Activated T-cell treated with anti-CD3 and anti-CD28 coated beads, Interleukin-2, amount 50 U/mL, for 1 hour (primary cell): ENCODE data around the gene MROH2A.

Source experiments
- DNase-seq: peaks from one replicate; pipeline ENCODE4 v3.0.0-alpha.2; 2020

The MROH2A gene

DNA sequence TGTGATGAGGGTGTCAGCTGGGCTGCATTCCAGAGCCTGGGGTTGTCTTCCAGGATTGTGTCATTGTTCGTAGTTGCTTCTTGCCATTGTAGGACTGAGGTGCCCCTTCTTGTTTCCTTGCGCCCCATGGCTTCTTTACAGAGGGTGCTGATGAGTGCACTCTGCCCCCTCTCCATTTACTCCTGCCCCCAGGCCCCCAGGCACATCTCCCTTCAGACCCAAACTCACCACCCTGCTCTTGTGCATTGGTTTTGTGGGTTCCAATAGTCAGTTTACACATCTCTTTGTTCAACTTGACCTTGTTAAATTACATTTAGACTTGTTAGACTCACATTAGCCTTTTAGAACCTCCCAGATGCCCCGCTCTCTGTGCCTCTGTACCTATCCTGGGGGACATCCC lies 43.1 kb downstream of the MROH2A start:
- DNase-seq = no peak

DNA sequence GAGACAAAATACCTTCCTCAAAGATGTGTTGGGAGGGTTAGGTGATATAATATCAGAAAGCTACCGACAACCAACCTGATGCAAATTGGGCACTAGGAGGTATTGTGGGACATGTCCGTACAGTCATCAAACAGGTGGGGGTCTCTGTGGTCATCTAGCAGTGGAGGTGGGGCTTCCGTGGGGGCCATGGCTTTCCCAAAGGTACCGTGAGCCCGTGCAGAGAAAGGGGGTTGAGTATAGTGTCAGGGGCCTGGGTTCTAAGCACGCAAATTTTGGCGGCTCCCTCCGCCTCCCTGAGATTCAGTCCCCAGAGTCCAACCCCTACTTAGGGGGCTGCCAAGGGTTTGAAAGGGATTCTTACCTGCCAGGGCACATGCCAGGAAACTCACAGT lies 43.6 kb downstream of the MROH2A start:
- DNase-seq = no peak

DNA sequence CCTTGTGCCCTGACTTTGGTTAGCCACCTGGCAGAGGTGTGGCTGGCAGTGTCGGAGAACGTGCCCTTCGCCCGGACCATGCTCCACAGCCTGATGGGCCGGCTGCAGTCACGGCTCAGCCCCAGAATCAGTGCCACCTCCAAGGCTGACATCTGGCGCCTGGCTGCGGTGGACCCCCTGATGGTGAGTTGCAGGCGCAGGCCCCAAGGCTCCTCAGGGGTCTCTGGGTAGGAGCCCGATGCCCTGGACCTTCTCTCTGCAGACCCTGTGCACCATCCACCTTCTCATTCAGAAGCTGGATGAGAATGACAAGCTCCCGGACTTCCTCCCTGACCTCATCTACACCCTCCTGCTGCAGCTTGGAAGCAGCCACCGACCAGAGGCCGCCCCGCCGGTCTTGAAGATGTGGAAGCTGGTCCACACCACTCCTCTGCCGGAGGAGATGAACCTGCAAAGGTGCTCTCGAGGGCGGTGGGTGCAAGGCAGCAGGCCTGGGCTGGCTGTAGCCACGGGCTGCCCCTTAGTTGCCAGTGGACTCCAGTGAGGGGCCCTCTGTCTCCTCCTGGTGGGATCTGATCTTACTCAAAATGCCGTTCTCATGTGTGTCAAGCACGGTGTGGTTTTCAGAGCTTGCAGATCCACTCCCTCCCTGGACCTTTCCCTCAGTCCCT lies 44.1 kb downstream of the MROH2A start:
- DNase-seq = no peak

DNA sequence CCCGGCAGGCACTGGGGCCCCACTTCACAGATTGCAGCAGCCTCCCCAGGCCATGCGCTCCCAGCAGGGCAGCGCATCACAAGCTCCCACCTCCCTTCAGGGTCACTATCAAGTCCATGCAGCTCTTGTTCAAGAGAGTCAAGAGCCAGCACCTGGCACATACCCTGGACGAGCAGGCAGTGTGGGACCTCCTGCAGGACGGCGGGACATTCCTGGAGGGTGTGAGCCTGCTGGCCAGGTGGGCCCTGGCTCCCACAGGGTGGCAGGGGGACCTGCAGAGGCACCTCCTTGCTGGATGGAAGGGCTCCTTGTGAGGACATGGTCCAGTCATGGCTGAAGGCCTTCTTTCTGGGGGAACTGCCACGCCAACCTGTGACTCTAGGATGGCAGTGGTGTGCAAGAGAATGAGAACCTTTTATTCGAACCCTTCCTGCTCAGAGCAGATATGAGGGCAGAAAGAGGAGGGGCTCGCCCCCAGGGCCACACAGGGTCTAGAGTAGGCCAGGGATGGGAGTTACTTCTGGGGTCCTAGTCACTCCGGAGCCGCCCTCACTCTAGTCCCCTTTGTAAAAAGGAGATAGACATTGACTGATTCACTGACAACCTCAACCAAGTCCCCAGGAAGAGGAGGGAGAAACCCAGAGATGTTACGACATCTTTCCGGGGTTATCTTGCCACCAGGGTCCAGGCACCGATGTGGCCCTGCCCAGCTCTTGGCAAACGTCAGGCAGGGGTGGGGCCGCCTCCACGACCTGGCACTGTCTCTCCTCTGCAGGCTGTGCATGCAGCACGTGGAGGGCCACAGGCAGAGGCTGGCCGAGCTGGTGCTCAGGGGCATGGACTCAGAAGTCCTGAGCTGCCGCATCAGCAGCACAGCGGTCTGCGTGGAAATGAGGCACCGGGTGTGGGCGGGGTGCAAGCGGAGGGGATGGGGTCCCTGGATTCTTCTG lies 44.9 kb downstream of the MROH2A start:
- no peak for DNase-seq

DNA sequence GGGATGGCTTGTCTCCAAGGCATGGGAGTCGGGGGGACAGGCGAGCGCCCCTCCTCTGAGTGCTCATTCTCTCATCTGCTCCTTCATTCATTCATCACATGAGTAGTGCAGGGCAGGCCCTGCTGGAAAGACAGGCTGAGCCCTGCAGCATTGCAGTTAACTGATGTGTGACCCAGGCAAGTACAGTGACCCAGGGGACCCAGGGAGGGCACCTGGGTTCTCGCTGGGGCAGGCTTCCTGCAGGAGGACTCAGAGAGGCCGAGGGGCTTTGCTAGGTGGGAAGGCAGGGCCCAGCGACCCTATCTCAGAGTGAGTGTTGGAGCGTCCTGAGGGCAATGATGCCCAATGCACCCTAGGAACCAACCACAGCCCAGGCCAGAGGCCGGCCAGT lies 45.6 kb downstream of the MROH2A start:
- no peak for DNase-seq

DNA sequence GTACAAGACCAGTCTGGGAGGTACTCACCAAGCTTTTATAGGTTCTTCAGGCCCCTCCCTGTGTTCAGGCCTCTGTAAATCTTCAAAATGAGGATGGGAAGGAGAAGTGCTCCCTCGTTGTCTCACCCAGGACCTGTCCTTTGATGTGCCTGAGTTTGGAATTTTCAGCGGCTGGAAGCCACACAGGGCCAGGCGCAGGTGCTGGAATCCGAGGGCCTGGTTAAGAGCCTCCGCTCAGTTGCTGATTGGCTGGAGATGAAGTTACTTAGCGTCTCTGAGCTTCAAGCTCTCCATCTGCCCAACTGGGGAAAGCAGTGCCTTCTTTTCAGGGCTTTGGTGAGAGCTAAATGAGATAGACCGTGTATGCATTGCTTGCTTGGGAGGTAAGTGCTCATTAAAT lies 46.2 kb downstream of the MROH2A start:
- no peak for DNase-seq

DNA sequence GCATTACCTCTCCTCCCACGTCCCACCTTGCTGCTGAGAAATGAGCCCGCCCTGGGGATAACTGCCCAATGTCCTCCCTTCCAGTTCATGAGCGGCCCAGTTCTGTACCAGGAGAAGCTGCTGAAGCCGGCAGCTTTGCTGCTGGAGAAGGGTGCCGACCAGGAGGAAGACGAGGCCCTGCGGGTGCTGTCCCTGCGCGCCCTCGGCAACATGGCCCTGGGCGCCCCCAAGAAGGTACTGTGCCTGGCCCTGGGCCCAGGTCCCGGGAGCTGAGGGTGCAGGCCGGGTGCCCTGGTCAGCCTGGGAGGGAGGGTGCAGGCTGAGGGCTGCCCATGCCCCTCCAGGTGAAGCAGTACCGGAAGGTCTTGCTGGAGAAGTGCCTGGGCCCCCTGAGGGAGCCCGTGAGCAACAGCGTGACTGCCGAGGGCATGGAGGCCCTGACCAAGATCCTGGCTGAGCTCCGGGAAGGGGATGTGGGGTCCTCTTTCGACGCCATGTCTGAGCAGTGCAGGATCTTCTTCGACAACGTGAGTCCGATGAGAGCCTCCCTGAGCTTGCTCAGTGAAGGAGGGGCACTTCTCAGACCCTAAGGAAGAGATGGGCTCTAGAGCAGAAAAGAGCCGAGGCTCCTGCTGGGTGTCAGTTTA lies 50.5 kb downstream of the MROH2A start:
- no peak for DNase-seq

DNA sequence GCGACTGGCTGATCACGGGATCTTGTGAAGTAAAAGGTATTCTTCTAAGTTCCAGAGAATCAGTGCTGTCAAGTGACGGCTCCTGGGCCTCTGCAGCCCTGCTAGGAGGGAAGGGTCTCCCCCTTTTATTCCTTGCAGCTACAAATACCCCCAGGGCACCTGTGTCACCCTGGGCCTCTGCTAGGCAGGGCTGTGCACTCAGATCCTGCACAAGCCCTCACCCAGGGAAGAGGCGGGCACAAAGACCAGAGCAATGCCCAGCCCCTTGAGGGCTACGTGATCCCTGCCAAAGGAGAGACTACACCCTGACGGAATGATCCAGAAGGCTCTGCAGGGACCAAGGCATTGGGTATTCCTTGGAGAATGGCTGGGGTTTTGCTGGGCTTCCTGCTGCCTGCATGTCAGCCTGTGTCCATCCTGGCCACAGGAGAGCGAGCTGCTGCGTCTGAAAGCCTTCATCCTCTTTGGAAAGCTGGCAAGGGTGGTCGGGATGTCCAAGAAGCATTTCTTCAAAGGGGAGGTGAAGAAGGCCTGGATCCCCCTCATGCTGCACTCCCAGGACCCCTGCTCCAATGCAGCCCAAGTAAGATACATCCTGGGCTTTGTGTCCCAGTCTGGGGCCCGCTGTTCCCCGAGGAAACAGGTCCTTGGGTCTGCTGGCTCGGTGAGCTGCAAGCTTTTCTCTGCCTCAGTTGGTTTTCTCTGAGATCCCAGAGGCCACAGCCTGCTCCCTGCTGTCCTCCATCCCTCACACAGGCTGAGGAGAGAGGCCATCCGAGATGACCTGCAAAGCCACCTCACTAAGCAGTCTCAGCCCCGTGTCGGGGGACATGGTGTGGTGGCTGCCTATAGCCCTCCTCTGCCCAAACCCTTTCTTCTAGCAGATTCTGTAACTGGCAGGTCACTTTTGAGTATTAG lies 51.3 kb downstream of the MROH2A start:
- no peak for DNase-seq

DNA sequence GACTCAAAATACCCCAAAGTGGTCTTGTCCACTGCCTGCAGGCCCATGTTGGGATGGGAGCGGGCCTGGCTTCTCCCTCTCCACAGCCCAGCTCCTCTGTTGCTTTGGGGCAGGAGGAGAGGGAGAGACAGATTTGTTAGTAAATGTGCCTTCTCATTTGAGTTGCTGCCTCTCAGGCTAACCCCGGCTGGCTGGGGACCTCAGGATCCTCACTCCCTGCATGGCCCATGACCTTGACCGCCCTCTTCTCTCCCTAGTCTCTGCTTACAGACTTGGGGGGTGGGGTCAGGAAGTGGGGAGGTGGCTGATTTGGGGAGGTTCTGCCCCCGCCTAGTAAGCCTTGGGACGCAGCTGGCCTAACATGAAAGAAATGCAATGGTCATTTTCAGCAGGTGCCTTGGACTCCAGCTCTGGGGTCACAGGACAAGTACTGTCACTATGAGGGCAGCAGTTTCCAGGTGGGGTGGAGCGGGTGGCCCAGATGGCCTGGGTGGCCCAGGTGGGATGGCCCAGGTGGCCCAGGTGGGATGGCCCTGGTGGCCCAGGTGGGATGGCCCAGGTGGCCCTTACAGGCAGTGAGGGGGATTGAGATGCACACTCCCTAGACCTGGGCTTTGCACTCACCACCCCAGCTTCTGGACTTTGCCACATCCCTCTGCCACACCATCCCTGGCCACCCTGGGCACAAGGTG lies 52.1 kb downstream of the MROH2A start:
- no peak for DNase-seq

DNA sequence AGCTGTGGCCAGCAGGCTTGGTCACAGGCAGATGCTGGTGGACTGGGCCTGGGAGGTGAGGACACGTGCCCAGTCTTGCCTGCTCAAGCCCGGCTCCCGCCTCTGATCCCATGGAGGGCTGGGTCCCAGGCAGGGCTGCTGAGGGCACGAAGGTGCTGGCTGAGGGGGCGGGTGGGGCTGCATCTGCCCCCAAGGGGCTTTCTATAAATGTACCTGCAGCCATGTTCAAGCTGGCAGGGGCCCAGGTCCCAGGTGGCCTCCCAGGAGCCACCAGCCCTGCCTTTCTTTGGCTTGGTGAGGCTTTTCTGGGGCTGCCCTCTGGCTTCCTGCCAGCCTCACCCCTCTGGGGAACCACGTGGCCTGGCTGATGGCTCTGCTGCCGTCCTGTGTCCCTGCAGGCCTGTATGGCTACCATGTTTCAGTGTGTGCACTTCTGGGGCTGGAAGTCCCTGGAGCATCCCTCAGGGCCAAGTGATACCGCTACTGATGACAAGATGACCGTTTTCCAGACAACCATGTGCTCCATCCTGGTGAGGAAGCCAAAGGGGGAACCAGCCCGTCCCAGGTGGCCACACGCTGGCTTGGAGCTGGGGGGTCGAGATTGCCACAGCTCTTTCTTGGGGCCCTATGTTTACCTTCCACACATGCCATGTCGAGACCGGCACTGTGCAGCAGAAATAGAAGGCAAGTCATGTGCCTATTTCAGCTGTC lies 53.0 kb downstream of the MROH2A start:
- no peak for DNase-seq

DNA sequence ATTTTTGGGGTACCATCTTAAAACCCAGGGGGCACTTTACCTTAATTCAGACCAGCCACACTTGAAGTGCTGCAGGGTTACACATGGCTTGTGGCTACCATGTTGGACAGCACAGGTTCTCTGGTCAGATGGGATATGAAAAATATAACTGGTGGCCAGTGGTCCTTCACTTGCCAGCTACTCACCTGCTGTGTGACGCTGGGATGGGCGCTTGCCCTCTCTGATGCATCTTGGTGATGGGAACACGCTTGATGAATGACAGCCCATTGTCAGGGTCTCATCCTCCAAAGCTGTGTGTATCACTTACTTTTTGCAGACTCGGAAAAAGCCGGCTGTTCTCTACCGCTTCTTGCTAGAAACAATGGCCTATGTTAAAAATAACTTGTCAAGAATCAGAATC lies 53.7 kb downstream of the MROH2A start:
- DNase-seq = no peak

DNA sequence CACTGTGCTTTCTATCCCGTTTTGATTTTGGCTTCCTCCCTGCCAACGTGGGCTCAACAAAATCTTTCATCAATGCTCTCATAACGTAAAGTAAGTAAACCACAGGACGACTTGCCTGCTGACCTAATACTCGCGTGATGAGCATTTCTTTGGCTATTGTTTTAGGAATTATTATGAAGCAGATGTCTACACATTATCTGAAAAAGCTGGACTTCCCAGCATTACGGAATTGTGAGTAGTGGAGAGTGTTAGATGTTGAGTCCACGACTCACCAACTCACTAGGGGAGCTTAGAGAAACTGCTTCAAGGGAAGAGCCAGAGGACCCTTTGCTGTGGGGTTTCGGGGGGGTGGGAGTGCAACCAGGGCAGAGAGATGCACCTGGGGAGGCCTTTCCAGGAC lies 54.3 kb downstream of the MROH2A start:
- DNase-seq = no peak

DNA sequence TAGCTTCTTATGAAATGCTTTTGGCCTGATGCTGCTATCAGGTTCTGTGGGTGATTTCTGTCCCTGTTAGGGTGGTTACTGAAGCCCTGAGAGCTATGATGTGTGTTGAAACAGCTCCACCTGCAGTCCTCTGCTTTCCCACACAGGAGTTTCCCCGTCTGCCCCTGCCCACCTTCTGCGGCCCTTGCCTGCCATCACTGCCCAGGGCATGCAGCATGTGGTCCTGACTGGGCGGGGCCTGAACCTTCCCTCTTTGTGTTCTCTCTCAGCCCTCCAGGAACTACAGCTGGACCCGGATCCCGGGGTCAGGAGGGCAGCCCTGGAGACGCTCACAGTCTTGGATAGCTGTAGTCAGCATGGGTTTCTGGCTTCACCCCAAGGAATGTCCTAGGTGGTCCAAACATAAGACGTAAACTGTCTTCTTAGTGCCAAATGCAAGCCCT lies 54.8 kb downstream of the MROH2A start:
- no peak for DNase-seq

DNA sequence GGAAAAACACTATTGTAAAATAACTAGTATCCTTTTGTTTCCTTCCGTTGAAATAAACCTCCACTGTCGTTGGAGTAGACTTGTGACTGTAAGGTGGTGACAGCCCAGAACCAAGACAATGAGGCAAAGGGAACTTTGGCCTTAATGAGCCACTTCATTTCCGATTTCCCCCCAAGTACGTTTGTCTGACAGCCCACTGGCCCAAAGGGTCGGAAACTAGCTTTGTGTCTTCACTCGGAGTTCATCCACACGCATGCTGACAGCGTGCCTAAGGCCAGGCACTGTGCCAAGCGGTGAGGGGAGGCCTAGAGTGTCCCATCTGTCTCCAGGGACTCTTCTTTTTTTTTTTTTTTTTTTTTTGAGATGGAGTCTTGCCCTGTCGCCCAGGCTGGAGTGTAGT lies 55.2 kb downstream of the MROH2A start:
- no peak for DNase-seq

DNA sequence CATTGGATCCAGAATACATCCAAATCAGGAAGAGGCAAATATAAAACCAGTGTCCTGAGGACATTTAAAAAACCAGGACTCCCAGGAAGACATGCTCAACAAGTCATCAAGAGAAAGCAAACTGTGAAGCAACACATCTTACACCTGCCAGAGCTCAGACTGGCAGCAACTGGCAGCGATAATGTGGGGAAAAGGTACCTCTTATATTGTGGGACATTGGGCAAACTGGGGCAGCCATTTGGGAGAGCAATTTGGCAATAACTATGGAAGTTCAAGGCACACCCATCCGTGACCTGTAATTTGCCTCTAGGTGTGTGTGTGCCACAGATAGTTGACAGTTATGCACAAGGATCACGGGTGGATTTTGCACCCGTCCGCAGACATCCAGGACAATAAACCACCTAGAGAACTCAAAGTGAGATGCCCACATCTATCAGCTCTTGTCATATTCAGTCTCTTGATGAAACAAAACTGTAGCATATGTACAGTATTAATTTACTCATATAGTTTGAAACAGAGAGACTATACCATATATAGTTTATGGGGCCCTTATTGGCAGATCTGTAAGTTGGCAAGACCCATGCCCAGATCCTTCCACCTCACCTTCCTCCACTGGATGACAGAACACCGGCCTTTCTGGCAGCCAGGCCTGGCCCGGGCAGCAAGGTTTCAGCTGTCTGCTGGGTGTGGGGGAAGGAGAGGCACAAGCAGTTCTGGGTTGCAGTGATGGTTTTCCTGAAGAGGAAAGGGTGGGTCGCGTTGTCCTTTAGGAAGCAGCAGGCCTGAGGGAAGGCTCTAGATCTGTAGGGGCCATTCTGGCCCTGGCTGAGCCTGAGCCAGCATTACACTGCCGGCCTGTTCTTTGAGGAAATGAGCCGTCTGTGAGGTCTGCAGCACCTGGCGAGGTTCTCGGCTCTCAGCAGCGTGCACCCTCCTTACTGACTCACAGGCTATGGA lies 57.4 kb downstream of the MROH2A start:
- DNase-seq = no peak

DNA sequence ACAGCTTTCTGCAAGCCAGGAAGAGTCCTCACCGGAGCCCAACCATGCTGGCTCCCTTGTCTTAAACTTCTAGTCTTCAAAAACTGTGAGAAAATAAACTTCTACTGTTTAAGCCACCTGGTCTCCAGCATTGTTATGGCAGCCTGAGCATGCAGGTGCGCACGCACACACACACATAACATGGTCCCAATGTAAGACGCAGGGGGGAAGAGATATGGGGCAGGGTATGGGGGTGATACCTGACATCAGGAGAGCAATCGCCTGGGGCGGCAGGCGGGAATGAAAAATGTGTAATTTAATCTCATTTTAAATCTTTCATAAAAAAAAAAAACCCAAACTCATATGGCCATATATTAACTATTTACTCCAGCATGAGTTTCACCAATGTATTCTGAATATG lies 58.2 kb downstream of the MROH2A start:
- no peak for DNase-seq

DNA sequence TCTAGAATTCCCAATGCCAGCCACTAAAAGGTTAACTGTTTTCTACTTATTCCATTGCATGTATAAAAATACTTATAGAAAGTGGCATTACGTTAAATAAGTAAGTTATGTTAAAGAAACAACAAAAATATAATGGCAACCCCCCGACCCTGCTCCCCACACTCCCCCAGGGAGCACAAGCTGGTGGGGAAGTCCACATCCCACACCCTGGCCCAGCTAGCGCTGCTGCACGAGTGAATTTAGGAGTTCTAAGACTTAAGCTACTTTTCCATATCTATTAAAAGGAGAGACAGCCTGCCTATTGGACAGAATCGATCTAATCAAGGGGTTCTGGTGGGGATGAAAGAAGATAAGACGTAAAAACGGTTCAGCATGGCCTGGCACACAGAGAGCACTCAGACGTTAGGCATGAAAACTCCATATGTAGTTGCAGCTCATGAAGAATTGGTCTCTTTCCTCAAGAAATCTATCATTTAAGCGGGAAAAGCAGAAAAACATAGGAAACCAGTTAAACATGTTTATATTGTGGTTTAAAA lies 59.6 kb downstream of the MROH2A start:
- DNase-seq = no peak

DNA sequence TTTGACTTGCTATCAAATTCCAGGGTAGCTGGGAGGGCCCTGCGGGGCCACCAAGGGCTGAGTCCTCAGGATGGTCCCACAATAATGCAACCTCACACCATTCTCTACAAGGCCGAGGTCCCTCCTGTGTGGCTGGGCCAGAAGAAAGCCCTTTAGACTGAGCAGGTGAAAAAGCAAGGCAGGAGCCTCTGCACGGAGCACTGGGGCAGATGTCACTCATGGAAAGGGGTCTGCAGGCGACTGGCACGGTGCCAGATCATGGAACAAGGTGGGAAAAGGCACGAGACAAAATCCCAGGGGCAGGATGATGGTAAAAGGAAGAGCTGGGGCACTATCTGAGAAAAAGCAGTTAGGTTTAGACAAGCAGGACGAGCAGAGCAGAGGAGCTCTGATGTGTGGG lies 60.1 kb downstream of the MROH2A start:
- DNase-seq = no peak

DNA sequence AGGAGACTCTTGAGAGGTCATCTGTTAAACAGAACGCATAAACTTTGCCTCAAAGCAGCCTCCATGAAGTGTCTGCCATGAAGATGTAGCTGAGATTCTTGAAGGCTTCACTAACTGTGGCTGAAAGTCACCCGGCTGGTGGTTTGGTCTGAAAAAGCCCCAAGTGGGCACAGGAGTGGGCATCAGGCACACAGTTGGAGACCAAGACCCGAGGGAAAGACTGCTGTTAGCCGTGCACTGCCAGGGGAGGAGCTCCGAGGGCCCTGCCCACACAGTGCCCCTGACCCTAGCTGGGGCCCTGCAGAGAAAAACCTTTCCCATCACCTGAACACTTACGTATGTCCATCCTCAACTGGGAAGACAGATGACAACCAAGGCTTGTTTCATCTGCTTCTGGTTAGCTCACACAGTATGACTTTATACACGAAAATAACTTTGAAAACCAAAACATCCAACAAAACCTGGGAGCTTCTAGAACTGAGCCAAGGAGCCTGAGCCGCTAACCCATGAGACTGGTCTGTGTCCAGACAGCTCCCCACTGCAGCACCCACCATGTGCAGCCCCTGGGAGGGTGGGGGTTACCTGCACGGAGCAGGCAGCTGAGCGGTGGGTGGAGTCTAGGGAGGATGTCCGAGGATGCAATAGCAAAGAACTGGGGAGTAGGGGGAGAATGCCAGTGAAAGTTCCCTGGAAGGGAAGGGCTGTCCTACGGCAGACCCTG lies 60.8 kb downstream of the MROH2A start:
- no peak for DNase-seq
